ENCODE data around the gene MEGF8.
"Not testable (repeated sequence)": the region's sequence is repeated elsewhere in the genome, so short reads cannot be mapped to it uniquely, and the experiment has no call there.

The MEGF8 gene

DNA sequence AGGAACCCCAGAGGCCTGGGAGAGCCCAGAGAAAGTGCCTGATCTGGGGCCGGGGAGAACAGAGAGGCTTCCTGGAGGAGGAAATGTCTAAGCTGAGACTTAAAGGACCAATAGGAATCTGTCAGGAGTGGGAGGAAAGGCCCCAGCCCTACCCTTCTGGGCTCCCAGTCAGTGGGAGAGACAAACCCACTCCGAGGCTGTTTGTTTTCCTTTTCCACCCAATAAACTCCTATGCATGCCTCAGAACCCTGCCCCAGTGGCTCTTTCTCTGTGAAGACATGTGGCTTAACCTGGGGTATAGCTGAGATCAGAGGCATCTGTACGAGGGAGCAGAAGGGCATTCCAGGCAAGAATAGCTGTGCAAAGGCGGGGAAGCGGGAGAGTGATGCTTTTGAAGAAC, 1.9 kb downstream of the MEGF8 start:
- H3K9me3 Mint-ChIP-seq: no peaks in the 10 kb centered on the region

DNA sequence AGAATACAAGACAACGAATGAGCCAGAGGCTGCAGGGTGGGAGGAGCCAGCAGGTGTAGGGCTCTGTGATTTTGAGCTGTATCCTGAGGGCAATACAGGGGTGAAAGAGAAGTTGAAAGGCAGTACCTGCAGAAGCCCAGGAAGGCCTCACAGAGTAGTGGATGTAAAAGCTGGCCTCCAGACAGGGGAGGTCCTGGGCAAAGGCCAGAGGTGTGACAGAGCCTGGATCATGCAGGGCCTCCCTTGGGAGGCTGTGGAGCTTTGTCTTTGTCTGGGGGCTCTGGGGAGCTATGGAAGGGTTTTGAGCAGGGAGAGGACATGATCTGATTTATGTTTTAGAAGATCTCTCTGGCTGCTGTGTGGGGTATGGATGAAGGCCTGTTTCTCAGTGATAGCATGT, 2.7 kb downstream of the MEGF8 start:
- no peak for DNase-seq
- Mint-ChIP-seq H3K36me3 (ENCODE audit: low read depth) (no peaks in the 10 kb centered on the region), H3K9me3 (no peaks in the 10 kb centered on the region), H3K27me3 (peaks cover 12% of the 10 kb centered on the region), H3K4me3 (no peak overlapping the region), H3K4me1 (ENCODE audit: low read depth) (peaks cover 19% of the 10 kb centered on the region), H3K27ac (no peak overlapping the region)

More for the DNA sequence above, 1.9 kb downstream of the MEGF8 start:
- peaks cover 18% of the 10 kb centered on the region for H3K27me3 Mint-ChIP-seq
- H3K4me3 Mint-ChIP-seq: no peak overlapping the region
- no peak for DNase-seq
- H3K4me1 Mint-ChIP-seq (ENCODE audit: low read depth): peaks cover 19% of the 10 kb centered on the region
- H3K27ac Mint-ChIP-seq: no peak overlapping the region
- no peaks in the 10 kb centered on the region for H3K36me3 Mint-ChIP-seq (ENCODE audit: low read depth)

DNA sequence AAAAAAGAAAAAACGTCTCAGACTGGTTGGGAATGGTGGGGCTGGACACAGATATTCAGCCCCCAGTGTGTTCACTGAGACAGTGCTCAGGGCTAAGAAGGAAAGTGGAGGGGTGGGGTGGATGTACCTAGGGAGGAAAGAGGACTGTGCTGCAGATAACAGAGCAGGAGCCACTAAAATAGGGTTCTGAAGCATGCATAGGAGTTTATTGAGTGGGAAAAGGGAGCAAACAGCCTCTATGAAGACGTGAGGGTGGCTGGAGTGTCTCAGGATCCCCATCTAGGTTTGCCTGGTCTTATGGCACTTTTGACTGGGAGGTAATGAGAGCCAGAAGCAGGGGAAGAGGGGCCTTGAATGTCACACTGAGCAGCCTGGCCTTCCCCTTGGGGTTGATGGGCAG, 3.4 kb downstream of the MEGF8 start:
- no peaks in the 10 kb centered on the region for H3K36me3 Mint-ChIP-seq (ENCODE audit: low read depth)
- no peaks in the 10 kb centered on the region for H3K9me3 Mint-ChIP-seq
- H3K4me1 Mint-ChIP-seq (ENCODE audit: low read depth): peaks cover 16% of the 10 kb centered on the region
- no peak overlapping the region for H3K27ac Mint-ChIP-seq
- H3K27me3 Mint-ChIP-seq: peaks cover 7% of the 10 kb centered on the region
- no peak for DNase-seq
- no peak overlapping the region for H3K4me3 Mint-ChIP-seq

DNA sequence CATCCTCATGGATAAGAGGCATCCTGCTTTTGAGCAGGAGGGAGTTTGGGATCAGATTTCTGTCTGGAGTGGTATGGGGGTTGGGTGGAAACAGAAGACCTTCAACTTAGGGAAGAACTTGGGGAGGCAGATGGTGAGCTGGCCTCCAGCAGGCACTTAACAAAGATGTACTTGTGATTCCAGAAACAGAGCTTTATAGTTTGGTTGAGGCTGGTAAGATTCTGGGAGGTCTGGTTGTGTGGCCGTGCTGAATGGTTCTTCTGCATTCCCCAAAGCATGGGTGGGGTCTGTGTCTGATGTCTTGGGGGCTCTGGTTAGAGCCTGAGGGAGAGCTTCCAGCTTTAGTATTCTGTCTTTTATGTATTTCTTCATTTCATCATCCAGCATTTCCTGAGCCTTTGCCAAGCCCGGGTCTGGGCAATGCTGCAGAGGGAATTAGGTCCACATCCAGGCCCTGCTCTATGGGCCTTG, 4.8 kb downstream of the MEGF8 start:
- H3K27ac Mint-ChIP-seq: no peak overlapping the region
- no peaks in the 10 kb centered on the region for H3K9me3 Mint-ChIP-seq
- no peak overlapping the region for H3K4me3 Mint-ChIP-seq
- H3K4me1 Mint-ChIP-seq (ENCODE audit: low read depth): peaks cover 11% of the 10 kb centered on the region
- H3K36me3 Mint-ChIP-seq (ENCODE audit: low read depth): no peaks in the 10 kb centered on the region
- DNase-seq: no peak
- H3K27me3 Mint-ChIP-seq: no peaks in the 10 kb centered on the region

DNA sequence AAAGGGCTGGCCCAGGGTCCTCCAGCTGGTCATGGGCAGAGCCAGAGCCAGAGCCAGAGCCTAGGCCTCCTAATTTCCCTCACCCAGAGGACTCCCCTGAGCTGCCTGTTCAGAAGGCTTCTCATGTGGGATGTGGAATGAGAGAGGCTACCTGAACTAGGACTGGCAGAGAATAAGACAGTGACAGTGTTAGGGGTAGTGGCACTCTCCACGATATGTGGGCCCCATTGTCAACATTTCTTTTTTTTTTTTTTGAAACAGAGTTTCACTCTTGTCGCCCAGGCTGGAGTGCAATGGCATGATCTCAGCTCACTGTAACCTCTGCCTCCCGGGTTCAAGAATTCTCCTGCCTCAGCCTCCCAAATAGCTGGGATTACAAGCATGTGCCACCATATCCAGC, 5.9 kb downstream of the MEGF8 start:
- not testable (repeated sequence) for H3K27ac Mint-ChIP-seq; H3K36me3 Mint-ChIP-seq (ENCODE audit: low read depth); H3K4me3 Mint-ChIP-seq; H3K4me1 Mint-ChIP-seq (ENCODE audit: low read depth); DNase-seq; H3K9me3 Mint-ChIP-seq; H3K27me3 Mint-ChIP-seq

DNA sequence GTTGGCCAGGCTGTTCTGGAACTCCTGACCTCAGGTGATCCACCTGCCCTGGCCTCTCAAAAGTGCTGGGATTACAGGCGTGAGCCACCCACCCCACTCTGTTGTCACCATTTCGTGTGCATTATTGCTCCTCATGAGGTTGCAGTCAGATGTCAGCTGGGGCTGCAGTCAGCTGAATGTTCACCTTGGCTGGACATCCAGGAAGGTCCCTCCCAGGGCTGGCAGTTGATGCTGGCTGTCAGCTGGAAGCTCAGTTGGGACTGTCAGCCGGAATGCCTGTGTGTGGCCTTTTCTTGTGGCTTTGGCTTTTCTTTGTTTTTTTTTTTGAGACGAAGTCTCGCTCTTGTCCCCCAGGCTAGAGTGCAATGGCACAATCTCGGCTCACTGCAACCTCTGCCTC, 6.6 kb downstream of the MEGF8 start:
- H3K9me3 Mint-ChIP-seq: no peaks in the 10 kb centered on the region
- no peaks in the 10 kb centered on the region for H3K27me3 Mint-ChIP-seq
- H3K4me1 Mint-ChIP-seq (ENCODE audit: low read depth): peaks cover 3% of the 10 kb centered on the region
- no peak overlapping the region for H3K27ac Mint-ChIP-seq
- no peaks in the 10 kb centered on the region for H3K36me3 Mint-ChIP-seq (ENCODE audit: low read depth)
- DNase-seq: no peak
- H3K4me3 Mint-ChIP-seq: no peak overlapping the region

DNA sequence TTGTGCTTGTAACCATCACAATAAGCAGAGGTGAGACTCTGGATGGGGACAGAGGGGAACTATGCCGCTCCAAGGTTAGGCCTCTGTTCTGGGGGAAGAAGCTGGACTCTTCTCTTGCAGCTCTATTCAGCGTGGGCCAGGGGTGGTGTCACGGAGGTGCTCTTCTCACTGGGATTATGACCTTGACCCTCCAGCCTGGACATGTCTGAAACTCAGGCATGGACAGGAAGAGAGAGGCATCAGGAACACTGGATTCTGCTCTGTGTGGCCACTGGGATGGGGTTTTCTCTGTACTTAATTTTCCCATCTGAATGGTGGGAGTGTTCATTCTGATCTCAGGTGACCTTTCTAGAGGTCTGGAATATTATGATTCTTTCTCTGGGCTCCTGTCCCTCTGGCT, 7.6 kb downstream of the MEGF8 start:
- no peak for DNase-seq
- peaks cover 2% of the 10 kb centered on the region for H3K36me3 Mint-ChIP-seq (ENCODE audit: low read depth)
- no peaks in the 10 kb centered on the region for H3K4me1 Mint-ChIP-seq (ENCODE audit: low read depth)
- H3K27ac Mint-ChIP-seq: no peak overlapping the region
- H3K4me3 Mint-ChIP-seq: no peak overlapping the region
- no peaks in the 10 kb centered on the region for H3K9me3 Mint-ChIP-seq
- H3K27me3 Mint-ChIP-seq: no peaks in the 10 kb centered on the region

DNA sequence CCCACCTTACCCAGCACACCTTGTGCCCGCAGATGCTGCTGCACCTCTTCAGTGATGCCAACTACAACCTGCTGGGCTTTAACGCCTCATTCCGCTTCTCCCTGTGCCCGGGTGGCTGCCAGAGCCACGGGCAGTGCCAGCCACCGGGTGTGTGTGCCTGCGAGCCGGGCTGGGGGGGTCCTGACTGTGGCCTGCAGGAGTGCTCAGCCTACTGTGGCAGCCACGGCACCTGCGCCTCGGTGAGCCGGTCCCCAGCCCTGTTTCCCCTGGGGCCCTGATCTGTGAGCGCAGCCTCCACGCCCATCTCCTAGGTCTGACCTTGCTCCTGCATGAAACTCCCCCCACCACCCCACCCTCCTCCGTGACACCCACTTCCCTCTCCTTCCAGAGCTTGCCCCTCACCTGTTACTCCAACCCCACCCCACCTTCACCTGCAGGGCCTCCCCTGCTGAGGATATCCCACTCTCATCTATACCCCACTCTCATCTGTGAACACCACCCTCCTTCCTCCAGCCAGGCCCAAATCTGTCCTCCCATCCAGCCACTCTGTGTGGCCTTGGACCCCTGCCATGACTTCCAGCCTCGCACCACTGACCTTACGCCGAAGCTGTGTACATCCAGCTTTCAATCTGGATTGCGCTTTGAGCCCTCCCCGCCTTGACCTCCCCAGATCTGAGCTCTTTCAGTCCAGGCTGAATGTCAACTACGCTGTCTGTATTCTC, 8.7 kb downstream of the MEGF8 start:
- peaks cover 5% of the 10 kb centered on the region for H3K36me3 Mint-ChIP-seq (ENCODE audit: low read depth)
- no peak overlapping the region for H3K27ac Mint-ChIP-seq
- H3K27me3 Mint-ChIP-seq: no peaks in the 10 kb centered on the region
- no peak overlapping the region for H3K4me3 Mint-ChIP-seq
- H3K9me3 Mint-ChIP-seq: no peaks in the 10 kb centered on the region
- no peaks in the 10 kb centered on the region for H3K4me1 Mint-ChIP-seq (ENCODE audit: low read depth)
- DNase-seq: no peak

DNA sequence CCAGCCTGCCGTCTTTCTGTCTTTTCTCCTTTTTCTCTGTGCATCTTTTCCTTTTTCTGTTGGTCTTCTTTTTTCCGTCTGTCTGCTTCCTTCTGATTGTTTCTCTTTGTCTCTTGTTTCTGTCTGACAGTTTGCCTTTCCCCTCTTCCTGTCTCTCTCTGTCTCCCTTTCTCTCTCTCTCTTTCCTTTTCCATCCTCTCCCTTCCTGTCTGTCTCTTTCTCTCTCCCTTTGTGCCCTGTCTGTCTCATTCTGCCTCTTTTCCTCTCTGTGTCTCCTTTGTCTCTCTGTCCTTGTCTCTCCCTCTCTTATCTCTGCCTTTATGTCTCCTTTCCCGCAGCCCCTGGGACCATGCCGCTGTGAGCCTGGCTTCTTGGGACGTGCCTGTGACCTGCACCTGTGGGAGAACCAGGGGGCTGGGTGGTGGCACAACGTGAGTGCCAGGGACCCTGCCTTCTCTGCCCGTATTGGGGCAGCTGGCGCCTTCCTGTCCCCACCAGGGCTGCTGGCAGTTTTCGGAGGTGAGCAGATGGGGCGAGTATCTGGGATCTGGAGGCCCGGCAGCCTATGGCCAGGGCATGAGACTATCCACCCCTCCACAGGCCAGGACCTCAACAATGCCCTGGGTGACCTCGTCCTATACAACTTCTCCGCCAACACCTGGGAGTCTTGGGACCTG, 9.4 kb downstream of the MEGF8 start:
- H3K27ac Mint-ChIP-seq: no peak overlapping the region

DNA sequence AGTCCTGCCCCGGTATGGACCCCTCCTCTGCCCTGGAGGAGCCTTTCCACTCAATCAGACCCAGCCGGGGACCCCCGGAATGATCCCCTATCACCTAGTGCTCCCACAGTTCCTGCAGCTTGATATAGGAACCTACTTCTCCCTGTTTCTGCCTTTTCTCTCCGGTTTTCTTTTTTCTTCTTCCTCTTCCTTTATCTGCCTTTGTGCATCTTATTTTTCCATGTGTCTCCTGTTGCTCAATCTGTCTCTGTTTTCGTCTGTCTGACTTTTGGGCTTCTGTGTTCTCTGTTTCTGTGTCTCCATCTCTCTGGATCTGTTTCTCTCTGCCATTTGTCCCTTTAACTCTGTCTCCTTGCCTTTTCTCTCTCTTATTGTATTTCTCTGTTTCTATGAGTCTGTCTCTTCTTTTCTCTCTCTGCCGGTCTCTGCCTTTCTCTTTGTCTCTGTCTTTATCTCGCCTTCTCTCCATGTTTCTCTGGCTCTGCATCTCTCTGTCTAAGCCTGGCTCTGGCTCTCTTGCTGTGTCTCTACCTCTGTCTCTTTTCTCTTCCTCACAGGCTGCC, 10.0 kb downstream of the MEGF8 start:
- no peak overlapping the region for H3K4me3 Mint-ChIP-seq
- peaks cover 5% of the 10 kb centered on the region for H3K36me3 Mint-ChIP-seq (ENCODE audit: low read depth)
- H3K9me3 Mint-ChIP-seq: no peaks in the 10 kb centered on the region
- peaks cover 2% of the 10 kb centered on the region for H3K4me1 Mint-ChIP-seq (ENCODE audit: low read depth)
- no peaks in the 10 kb centered on the region for H3K27me3 Mint-ChIP-seq
- no peak overlapping the region for H3K27ac Mint-ChIP-seq
- no peak for DNase-seq

More for the DNA sequence above, 9.4 kb downstream of the MEGF8 start:
- Mint-ChIP-seq H3K9me3 (no peaks in the 10 kb centered on the region), H3K36me3 (ENCODE audit: low read depth) (peaks cover 5% of the 10 kb centered on the region), H3K27me3 (no peaks in the 10 kb centered on the region), H3K4me1 (ENCODE audit: low read depth) (peaks cover 2% of the 10 kb centered on the region), H3K4me3 (no peak overlapping the region)
- no peak for DNase-seq

DNA sequence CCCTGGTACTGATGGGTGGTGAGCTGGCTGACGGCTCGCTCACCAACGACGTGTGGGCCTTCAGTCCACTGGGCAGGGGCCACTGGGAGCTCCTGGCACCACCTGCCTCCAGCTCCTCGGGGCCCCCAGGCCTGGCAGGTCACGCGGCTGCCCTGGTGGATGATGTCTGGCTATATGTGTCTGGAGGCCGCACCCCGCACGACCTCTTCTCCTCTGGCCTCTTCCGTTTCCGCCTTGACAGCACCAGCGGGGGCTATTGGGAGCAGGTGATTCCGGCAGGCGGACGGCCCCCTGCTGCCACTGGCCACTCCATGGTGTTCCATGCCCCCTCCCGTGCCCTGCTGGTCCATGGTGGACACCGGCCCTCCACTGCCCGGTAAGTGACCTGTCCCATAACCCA, 10.5 kb downstream of the MEGF8 start:
- H3K27ac Mint-ChIP-seq: no peak overlapping the region
- DNase-seq: no peak
- H3K36me3 Mint-ChIP-seq (ENCODE audit: low read depth): peaks cover 5% of the 10 kb centered on the region
- no peaks in the 10 kb centered on the region for H3K27me3 Mint-ChIP-seq
- H3K4me1 Mint-ChIP-seq (ENCODE audit: low read depth): peaks cover 2% of the 10 kb centered on the region
- no peaks in the 10 kb centered on the region for H3K9me3 Mint-ChIP-seq
- no peak overlapping the region for H3K4me3 Mint-ChIP-seq

DNA sequence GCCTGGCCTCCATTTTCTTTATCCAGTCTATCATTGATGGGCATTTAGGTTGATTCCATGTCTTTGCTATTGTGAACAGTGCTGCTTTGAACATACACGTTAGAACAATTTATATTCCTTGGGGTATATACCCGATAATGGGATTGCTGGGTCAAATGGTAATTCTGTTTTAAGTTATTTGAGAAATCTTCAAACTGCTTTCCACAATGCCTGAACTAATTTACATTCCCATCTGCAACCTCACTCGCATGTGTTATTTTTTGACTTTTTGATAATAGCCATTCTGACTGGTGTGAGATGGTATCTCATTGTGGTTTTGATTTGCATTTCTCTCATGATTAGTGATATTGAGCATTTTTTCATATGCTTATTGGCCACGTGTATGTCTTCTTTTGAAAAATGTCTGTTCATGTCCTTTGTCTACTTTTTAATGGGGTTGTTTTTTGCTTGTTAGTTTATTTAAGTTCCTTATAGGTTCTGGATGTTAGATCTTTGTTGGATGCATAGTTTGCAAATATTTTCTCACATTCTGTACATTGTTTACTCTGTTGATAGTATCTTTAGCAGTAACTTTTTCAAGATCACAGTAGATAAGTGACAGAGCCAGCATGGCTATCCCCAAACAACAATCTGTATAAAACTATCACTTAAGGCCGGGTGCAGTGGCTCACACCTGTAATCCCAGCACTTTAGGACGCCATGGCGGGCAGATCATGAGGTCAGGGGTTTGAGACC, 13.9 kb downstream of the MEGF8 start:
- H3K27me3 Mint-ChIP-seq; H3K9me3 Mint-ChIP-seq; DNase-seq; H3K4me3 Mint-ChIP-seq; H3K4me1 Mint-ChIP-seq (ENCODE audit: low read depth); H3K27ac Mint-ChIP-seq: not testable (repeated sequence)
- H3K36me3 Mint-ChIP-seq (ENCODE audit: low read depth): peaks cover 11% of the 10 kb centered on the region

DNA sequence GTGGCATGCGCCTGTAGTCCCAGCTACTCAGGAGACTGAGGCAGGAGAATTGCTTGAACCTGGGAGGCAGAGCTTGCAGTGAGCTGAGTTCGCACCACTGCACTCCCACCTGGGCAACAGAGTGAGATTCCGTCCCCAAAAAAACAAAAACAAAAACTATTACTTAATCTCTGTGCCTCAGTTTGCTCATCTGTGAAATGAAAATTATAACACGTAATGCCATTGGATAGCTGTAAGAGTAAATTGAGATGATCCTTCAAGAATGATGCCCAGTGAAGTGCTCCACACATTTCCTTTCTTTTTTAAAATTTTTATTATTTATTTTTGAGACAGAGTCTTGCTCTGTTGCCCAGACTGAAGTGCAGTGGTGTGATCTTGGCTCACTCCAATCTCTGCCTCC, 14.5 kb downstream of the MEGF8 start:
- not testable (repeated sequence) for H3K4me3 Mint-ChIP-seq; H3K4me1 Mint-ChIP-seq (ENCODE audit: low read depth); H3K9me3 Mint-ChIP-seq; H3K27ac Mint-ChIP-seq; DNase-seq; H3K27me3 Mint-ChIP-seq
- H3K36me3 Mint-ChIP-seq (ENCODE audit: low read depth): peaks cover 15% of the 10 kb centered on the region

DNA sequence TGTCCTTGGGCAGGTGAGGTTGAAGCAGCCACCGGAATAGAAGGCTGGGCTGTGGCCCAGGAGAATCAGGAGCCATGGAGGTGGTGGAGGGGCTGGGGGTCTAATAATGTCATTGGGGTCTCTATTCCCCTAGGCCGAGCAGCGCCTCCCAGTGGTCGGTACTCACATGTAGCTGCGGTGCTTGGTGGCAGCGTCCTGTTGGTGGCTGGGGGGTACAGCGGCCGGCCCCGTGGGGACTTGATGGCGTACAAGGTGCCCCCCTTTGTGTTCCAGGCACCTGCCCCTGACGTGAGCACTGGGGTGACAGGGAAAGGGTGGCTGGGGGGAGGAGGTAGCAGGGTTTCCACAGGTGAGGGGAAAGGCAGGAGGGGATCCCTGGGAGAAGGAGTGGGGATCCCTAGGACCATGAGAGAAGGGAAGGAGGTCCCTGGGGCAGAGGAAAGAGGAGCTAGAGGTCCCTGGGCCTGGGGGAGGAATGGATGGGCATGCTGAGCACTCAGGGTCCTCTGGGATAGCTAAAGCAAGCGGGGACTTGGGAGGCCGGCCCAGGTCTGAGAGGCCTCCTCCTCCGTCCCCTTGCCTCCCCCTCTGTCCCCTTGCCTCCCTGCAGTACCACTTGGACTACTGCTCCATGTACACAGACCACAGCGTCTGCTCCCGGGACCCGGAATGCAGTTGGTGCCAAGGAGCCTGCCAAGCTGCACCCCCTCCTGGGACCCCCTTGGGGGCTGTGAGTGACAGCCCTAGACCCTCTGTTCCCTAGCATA, 18.1 kb downstream of the MEGF8 start:
- Mint-ChIP-seq H3K4me3 (no peak overlapping the region), H3K4me1 (ENCODE audit: low read depth) (peaks cover 2% of the 10 kb centered on the region), H3K27ac (no peak overlapping the region), H3K36me3 (ENCODE audit: low read depth) (peaks cover 14% of the 10 kb centered on the region), H3K27me3 (no peaks in the 10 kb centered on the region), H3K9me3 (no peaks in the 10 kb centered on the region)
- no peak for DNase-seq

Data from activated T-cell treated with anti-CD3 and anti-CD28 coated beads, Interleukin-2, amount 50 U/mL, for 24 hours (primary cell).